Measurements from ENCODE around the gene C7. TPM values are rescaled to one million over a fixed set of nuclear protein-coding genes. Genes with fewer than 3 reads are reported as not detected.

The C7 gene
- total and polyA plus RNA-seq, 2 of the 13 experiments (the other 11 are each of a cell fraction or from before 2014, with no cell fraction given): 1.7 to 3.5 TPM

- TF ChIP-seq ZNF83 (CRISPR knock-in tag; IDR thresholded peaks at IDR 0.05; ENCODE audit: borderline replicate concordance): no peak
- no peak for TF ChIP-seq ZNF318 (CRISPR knock-in tag; IDR thresholded peaks at IDR 0.05)
- peak; percentile 86; the same call in 1 of the 2 replicates for TF ChIP-seq SALL1 (CRISPR knock-in tag; IDR thresholded peaks at IDR 0.05)
- no peak for TF ChIP-seq KMT2A (CRISPR knock-in tag; IDR thresholded peaks at IDR 0.05)
- no peak for TF ChIP-seq PRPF4 (IDR thresholded peaks at IDR 0.05; ENCODE audit: low read depth, low read length, poor library complexity, severe bottlenecking)
- TF ChIP-seq ZNF292 (CRISPR knock-in tag; IDR thresholded peaks at IDR 0.05; ENCODE audit: borderline replicate concordance, low read depth): peak; percentile 91
- TF ChIP-seq CAMTA2 (CRISPR knock-in tag; IDR thresholded peaks at IDR 0.05; ENCODE audit: borderline replicate concordance): no peak
- no peak for TF ChIP-seq AGO2 (optimal IDR thresholded peaks at IDR 0.05; ENCODE audit: low read depth, low read length)
- peak; percentile 96 for TF ChIP-seq ZNF710 (CRISPR knock-in tag; IDR thresholded peaks at IDR 0.05; ENCODE audit: borderline replicate concordance)
- TF ChIP-seq ZNF230 (CRISPR knock-in tag; IDR thresholded peaks at IDR 0.05): no peak
- no peak for TF ChIP-seq AKNA (CRISPR knock-in tag; IDR thresholded peaks at IDR 0.05; ENCODE audit: borderline replicate concordance)
- TF ChIP-seq ERF (CRISPR knock-in tag; IDR thresholded peaks at IDR 0.05): peak; percentile 78
These were observed 82.1 kb downstream of the C7 start (continued) for GRCh38 chr5:40991168-40991980.
